Peyer's patch (tissue), 4 donors: ENCODE measurements around the gene UNC5CL. TPM values are rescaled to one million over a fixed set of nuclear protein-coding genes. Genes with fewer than 3 reads are reported as not detected.
"Not testable (repeated sequence)": the region's sequence is repeated elsewhere in the genome, so short reads cannot be mapped to it uniquely, and the experiment has no call there.

Experiments used
- DNase-seq, 3 donors: peaks; one replicate each; pipeline ENCODE4 v3.0.0-alpha.2; 2017 to 2019
- H3K27ac ChIP-seq, 4 donors: fragments of 200-600 bp; sonication (generic); one replicate each; pipeline ENCODE4 v1.5.1; 2016 to 2019
- H3K27me3 ChIP-seq, 2 donors: fragments of 200-600 bp; sonication (generic); one replicate each; pipeline ENCODE4 v1.5.1; 2019
- H3K36me3 ChIP-seq, 3 donors: fragments of 200-600 bp; sonication (generic); one replicate each; pipeline ENCODE4 v1.5.1; 2016 to 2019
- H3K4me1 ChIP-seq, 4 donors: fragments of 200-600 bp; sonication (generic); one replicate each; pipeline ENCODE4 v1.5.1; 2016 to 2019
- H3K4me3 ChIP-seq, 4 donors: fragments of 200-600 bp; sonication (generic); 1 replicate in 3 of 4; 2 replicates in 1 of 4; pipeline ENCODE4 v1.5.1; 2016 to 2019; ENCODE audit warnings: mild to moderate bottlenecking in 1 of 4
- H3K9me3 ChIP-seq, 4 donors: fragments of 200-600 bp; sonication (generic); one replicate each; pipeline ENCODE4 v1.5.1; 2016 to 2019; ENCODE audit warnings: mild to moderate bottlenecking in 1 of 4
- POLR2A ChIP-seq, 2 donors: fragments of 450-650 bp; IDR thresholded peaks; one replicate each; pipeline ENCODE4 v1.5.1; 2017; ENCODE audit warnings: antibody characterized with exemption in 2 of 2, mild to moderate bottlenecking in 2 of 2, moderate library complexity in 2 of 2
- total RNA-seq, 4 donors: library from RNA; depleted of rRNA; stranded (reverse); fragments of >200 nt; gene quantifications; one replicate each; pipeline ENCODE4 v1.1.0, GENCODE V29; 2016
- TF ChIP-seq, protein P1 (sequence below), 6 experiments: fragments of 450-650 bp in 4 of 6; fragments of 200-600 bp in 2 of 6; sonication (generic) in 1 of 6; IDR thresholded peaks; one replicate each; pipeline ENCODE4 v1.5.1; 2017 to 2019; ENCODE audit warnings: antibody characterized with exemption in 6 of 6, mild to moderate bottlenecking in 3 of 6, moderate library complexity in 1 of 6

The UNC5CL gene
- total RNA-seq, 4 donors from 2014 or later: 8.3 to 34.6 (median 28.4) TPM

GRCh38 chr6:41011673-41012072, 27.3 kb downstream of the UNC5CL start:
- Histone ChIP-seq H3K4me1 (no peaks in the 10 kb centered on the region), H3K27me3 (no peaks in the 10 kb centered on the region), H3K9me3 (no peaks in the 10 kb centered on the region), H3K27ac (no peak overlapping the region), H3K4me3 (no peak overlapping the region), H3K36me3 (no peaks in the 10 kb centered on the region)
- TF ChIP-seq, protein P1, sequence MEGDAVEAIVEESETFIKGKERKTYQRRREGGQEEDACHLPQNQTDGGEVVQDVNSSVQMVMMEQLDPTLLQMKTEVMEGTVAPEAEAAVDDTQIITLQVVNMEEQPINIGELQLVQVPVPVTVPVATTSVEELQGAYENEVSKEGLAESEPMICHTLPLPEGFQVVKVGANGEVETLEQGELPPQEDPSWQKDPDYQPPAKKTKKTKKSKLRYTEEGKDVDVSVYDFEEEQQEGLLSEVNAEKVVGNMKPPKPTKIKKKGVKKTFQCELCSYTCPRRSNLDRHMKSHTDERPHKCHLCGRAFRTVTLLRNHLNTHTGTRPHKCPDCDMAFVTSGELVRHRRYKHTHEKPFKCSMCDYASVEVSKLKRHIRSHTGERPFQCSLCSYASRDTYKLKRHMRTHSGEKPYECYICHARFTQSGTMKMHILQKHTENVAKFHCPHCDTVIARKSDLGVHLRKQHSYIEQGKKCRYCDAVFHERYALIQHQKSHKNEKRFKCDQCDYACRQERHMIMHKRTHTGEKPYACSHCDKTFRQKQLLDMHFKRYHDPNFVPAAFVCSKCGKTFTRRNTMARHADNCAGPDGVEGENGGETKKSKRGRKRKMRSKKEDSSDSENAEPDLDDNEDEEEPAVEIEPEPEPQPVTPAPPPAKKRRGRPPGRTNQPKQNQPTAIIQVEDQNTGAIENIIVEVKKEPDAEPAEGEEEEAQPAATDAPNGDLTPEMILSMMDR (IDR thresholded peaks at IDR 0.05): no peak
- no peak for TF ChIP-seq POLR2A (IDR thresholded peaks at IDR 0.05)
- no peak for DNase-seq

DNA sequence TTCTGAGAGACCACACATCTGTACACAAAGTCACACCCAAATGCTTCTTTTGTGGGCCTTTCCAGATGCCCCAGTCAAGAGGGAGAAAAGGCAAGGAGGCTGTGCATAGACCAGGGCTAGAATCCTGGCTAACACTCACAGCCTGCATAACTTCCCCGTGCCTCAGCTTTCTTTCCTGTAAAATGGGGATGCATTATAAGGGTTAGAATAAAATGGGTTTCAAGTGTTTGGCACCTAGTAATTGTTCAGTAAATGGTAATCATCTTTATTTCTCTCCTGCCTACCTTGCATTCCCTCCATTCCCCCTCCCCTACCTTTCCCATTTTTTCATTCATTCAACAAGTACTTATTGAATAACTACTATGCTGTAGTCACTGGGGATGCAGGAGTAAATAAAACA, 29.4 kb downstream of the UNC5CL start:
- Histone ChIP-seq H3K27me3 (no peaks in the 10 kb centered on the region), H3K4me1 (no peaks in the 10 kb centered on the region), H3K4me3 (no peak overlapping the region), H3K9me3 (no peaks in the 10 kb centered on the region), H3K27ac (no peak overlapping the region), H3K36me3 (no peaks in the 10 kb centered on the region)
- DNase-seq: no peak
- TF ChIP-seq, protein P1 (IDR thresholded peaks at IDR 0.05): no peak
- no peak for TF ChIP-seq POLR2A (IDR thresholded peaks at IDR 0.05)

GRCh38 chr6:41008011-41008410, 31.0 kb downstream of the UNC5CL start:
- Histone ChIP-seq H3K27me3 (no peaks in the 10 kb centered on the region), H3K9me3 (no peaks in the 10 kb centered on the region), H3K27ac (no peak overlapping the region), H3K36me3 (no peaks in the 10 kb centered on the region), H3K4me3 (no peak overlapping the region), H3K4me1 (no peaks in the 10 kb centered on the region)
- TF ChIP-seq POLR2A (IDR thresholded peaks at IDR 0.05): no peak
- TF ChIP-seq, protein P1 (IDR thresholded peaks at IDR 0.05): no peak
- DNase-seq: no peak

DNA sequence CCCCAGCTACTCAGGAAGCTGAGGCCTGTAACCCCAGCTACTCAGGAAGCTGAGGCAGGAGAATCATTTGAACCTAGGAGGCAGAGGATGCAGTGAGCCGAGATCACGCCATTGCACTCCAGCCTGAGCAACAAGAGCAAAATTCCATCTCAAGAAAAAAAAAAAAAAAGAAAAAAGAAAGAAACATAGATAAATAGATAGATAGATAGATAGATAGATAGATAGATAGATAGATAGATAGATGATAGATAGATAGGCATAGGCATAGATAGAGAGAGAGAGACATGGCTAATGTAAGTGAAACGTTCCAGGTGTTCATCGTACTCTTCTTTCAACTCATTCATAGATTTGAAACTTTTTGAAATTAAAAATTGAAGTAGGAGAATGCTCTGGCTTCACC, 32.0 kb downstream of the UNC5CL start:
- not testable (repeated sequence) for DNase-seq, H3K9me3 ChIP-seq, H3K4me1 ChIP-seq, H3K4me3 ChIP-seq, H3K27ac ChIP-seq, H3K27me3 ChIP-seq, H3K36me3 ChIP-seq

GRCh38 chr6:41006217-41006616, 32.8 kb downstream of the UNC5CL start:
- H3K9me3 ChIP-seq: not testable (repeated sequence)

DNA sequence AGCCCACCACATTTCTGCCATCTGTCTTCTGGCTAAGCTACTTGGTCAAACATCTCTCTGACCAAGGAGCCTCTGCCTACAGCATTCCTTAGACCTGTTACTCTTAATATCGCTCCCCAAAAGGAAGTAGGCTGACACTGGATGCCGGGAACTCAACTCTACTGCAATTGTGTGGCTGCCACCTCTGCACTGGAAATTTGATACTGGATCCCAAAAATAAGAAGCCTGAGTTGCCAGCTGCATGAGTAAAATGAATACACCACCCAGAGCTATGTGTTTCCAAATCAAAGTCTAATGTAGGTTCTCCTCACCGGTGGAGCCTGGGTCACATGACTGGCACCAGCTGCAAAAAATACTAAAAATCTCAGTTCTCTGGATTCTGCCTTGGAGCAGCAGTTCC, 36.9 kb downstream of the UNC5CL start:
- Histone ChIP-seq H3K4me1 (peaks cover 0 to 7% (median 0%) of the 10 kb centered on the region in 4 donors), H3K9me3 (no peaks in the 10 kb centered on the region), H3K4me3 (no peak overlapping the region), H3K36me3 (no peaks in the 10 kb centered on the region), H3K27ac (no peak overlapping the region), H3K27me3 (no peaks in the 10 kb centered on the region)
- DNase-seq: no peak
- no peak for TF ChIP-seq POLR2A (IDR thresholded peaks at IDR 0.05)
- TF ChIP-seq, protein P1 (IDR thresholded peaks at IDR 0.05): no peak

More at GRCh38 chr6:41006217-41006616, 32.8 kb downstream of the UNC5CL start:
- H3K27me3 ChIP-seq, H3K27ac ChIP-seq, H3K4me1 ChIP-seq, H3K4me3 ChIP-seq, H3K36me3 ChIP-seq: not testable (repeated sequence)
- TF ChIP-seq, protein P1 (IDR thresholded peaks at IDR 0.05): peak; percentile 30 to 75 (median 71)
- DNase-seq: peak; percentile 57 to 82 (median 58)
